SU-DHL-6 (cell line): ENCODE data around the gene FLYWCH1.

Experiments
- CTCF ChIP-seq: fragments of 200-600 bp; sonication (generic); IDR thresholded peaks from one replicate; pipeline ENCODE4 v1.5.1; 2017; ENCODE audit warnings: antibody characterized with exemption, mild to moderate bottlenecking, low read length, moderate library complexity; ENCODE audit not compliant: insufficient read depth, poor library complexity, severe bottlenecking
- EZH2phosphoT487 ChIP-seq: fragments of 200-600 bp; sonication (generic), shearing (Covaris generic); conservative IDR thresholded peaks from 2 replicates; pipeline ENCODE4 v1.6.1; 2018; ENCODE audit warnings: mild to moderate bottlenecking, antibody characterized with exemption, low read length, moderate library complexity, mixed read lengths

GRCh38 chr16:2954656-2955381 is 43.1 kb downstream of the FLYWCH1 start:
- TF ChIP-seq EZH2phosphoT487 (no peak), CTCF (no peak)
